Activated T-helper 1 cell treated with anti-CD3 and anti-CD28 coated beads, Interleukin-12 subunit alpha, Interleukin-12 subunit beta, Interleukin-2, Interleukin-4 antibody, amounts not matched to agents 30 ng/mL and 10 ng/mL and 1 ng/mL, durations not matched to agents 14 hours and 24 hours and 36 hours (primary cell): Measurements from ENCODE around the gene TBCCD1. TPM values are rescaled to one million over a fixed set of nuclear protein-coding genes. Genes with fewer than 3 reads are reported as not detected.

ENCODE experiments used
- DNase-seq: peaks from one replicate; pipeline ENCODE4 v3.0.0; 2021; ENCODE audit warnings: low spot score
- H3K27ac Mint-ChIP-seq: one replicate; pipeline ENCODE4 v1.8.0; 2021; ENCODE audit warnings: mild to moderate bottlenecking, mixed read lengths
- H3K27me3 Mint-ChIP-seq: one replicate; pipeline ENCODE4 v1.8.0; 2022; ENCODE audit warnings: mild to moderate bottlenecking, moderate library complexity, mixed read lengths; ENCODE audit not compliant: insufficient read depth
- H3K36me3 Mint-ChIP-seq: one replicate; pipeline ENCODE4 v1.8.0; 2021; ENCODE audit warnings: low read depth, mixed read lengths
- H3K4me1 Mint-ChIP-seq: one replicate; pipeline ENCODE4 v1.8.0; 2021; ENCODE audit warnings: low read depth, mixed read lengths
- H3K4me3 Mint-ChIP-seq: one replicate; pipeline ENCODE4 v1.8.0; 2021; ENCODE audit warnings: mild to moderate bottlenecking, moderate library complexity, mixed read lengths
- H3K9me3 Mint-ChIP-seq: one replicate; pipeline ENCODE4 v1.8.0; 2021; ENCODE audit warnings: mixed read lengths
- intact Hi-C: fragments of 100-400 bp; cut with micrococcal nuclease; formaldehyde crosslinking; loops from one replicate; pipeline ENCODE4 v1.15.1; 2024
- total RNA-seq: library from RNA; stranded (reverse); gene quantifications from 2 replicates; pipeline ENCODE4 v1.2.3, GENCODE V29; 2022

The TBCCD1 gene
- total RNA-seq, 1 donor from 2014 or later = 17.7 TPM

DNA sequence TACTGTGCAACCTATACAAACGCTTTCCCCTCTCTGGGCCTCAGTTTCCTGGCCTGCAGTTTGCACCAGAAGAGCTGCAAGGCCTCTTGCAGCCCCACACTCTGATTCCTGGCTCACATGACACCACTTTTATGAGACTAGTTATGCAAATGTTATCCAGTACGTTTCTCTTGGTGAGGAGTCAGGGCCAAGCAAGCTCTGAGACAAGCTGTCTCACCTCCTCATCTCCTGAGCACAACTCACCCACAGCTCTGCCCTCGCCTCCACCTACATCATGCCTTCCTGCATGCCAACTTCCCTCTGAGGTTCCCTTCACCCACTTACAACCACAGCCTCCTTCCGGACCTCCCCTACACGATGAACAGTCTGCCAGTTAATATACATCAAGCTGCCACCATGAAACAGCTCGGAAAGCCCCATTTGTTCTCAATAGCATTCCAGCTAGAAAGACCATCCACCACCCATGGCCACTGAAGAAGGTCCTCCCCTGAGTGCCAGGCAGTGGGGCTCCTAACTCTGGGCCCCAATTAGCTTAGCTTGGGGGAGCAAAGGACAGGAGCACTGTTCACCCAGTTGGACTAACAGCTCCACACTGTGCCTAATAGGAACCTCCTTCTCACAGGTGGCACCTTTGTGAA lies 48.0 kb downstream of the TBCCD1 start:
- peak; percentile 29 for DNase-seq
- Mint-ChIP-seq H3K36me3 (peaks cover 6% of the 10 kb centered on the region), H3K4me1 (peaks cover 56% of the 10 kb centered on the region), H3K27me3 (peaks cover 3% of the 10 kb centered on the region), H3K4me3 (peak overlapping the region; percentile 37), H3K27ac (peak overlapping the region; percentile 67), H3K9me3 (peaks cover 5% of the 10 kb centered on the region)
- intact Hi-C loops = no loop called here

GRCh38 chr3:186517218-186517617 lies 49.9 kb downstream of the TBCCD1 start:
- H3K9me3 Mint-ChIP-seq = peaks cover 5% of the 10 kb centered on the region
- no peak for DNase-seq
- peaks cover 3% of the 10 kb centered on the region for H3K36me3 Mint-ChIP-seq
- H3K4me3 Mint-ChIP-seq = no peak overlapping the region
- intact Hi-C loops = no loop called here
- no peak overlapping the region for H3K27ac Mint-ChIP-seq
- H3K27me3 Mint-ChIP-seq = peaks cover 5% of the 10 kb centered on the region
- peaks cover 63% of the 10 kb centered on the region for H3K4me1 Mint-ChIP-seq

GRCh38 chr3:186516646-186517045 lies 50.5 kb downstream of the TBCCD1 start:
- intact Hi-C loops = no loop called here
- H3K36me3 Mint-ChIP-seq = peaks cover 3% of the 10 kb centered on the region
- no peak overlapping the region for H3K4me3 Mint-ChIP-seq

GRCh38 chr3:186515125-186515524 lies 52.0 kb downstream of the TBCCD1 start:
- H3K4me3 Mint-ChIP-seq = peak overlapping the region; percentile 1
- H3K36me3 Mint-ChIP-seq = peaks cover 3% of the 10 kb centered on the region
- peak overlapping the region; percentile 75 for H3K27ac Mint-ChIP-seq
- peaks cover 5% of the 10 kb centered on the region for H3K9me3 Mint-ChIP-seq
- H3K27me3 Mint-ChIP-seq = peaks cover 5% of the 10 kb centered on the region
- DNase-seq = peak; percentile 14
- peaks cover 60% of the 10 kb centered on the region for H3K4me1 Mint-ChIP-seq
- intact Hi-C loops = no loop called here

More at GRCh38 chr3:186516646-186517045, 50.5 kb downstream of the TBCCD1 start:
- H3K9me3 Mint-ChIP-seq = peaks cover 5% of the 10 kb centered on the region
- H3K27me3 Mint-ChIP-seq = peaks cover 5% of the 10 kb centered on the region
- H3K4me1 Mint-ChIP-seq = peaks cover 64% of the 10 kb centered on the region
- no peak overlapping the region for H3K27ac Mint-ChIP-seq
- DNase-seq = no peak

DNA sequence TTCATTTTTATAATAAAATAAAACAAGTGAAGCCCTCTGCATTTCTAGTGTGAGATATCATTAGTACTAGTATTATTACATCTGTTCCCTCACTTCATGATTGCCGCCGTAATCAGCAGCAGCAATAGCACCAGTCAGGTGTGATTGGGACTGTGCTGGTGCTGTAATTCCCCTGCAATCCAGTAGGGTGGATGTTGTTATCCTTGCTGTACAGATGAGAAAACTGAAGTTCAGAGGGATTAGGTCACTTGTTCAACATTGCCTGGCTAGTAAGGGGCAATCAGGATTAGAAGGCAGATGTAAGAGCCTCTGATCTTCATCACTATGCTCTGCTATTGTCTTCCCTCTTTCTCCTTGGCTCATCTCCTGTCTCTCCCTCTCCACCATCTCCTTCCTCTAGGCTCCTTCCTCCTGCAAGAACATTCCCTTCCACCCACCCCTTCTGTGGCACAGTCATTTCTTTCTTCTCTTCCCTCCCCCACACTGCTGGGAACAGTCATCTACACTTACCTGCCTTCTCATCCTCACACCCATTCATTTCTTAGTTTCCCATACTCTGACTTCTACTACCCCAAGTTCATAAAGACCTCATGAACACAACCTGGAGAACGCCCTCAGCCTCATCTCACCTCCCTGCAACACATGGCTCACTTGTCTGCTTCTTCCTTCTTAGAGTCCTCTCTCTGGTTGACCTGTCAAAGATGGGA lies 52.7 kb downstream of the TBCCD1 start:
- intact Hi-C loops = loop anchor here (1.0 kb wide), 1 partner anchor 20 kb away; no protein-coding TSS in a partner anchor
- no peak for DNase-seq
- peak overlapping the region; percentile 1 for H3K4me3 Mint-ChIP-seq
- peaks cover 5% of the 10 kb centered on the region for H3K27me3 Mint-ChIP-seq
- peaks cover 3% of the 10 kb centered on the region for H3K36me3 Mint-ChIP-seq
- H3K9me3 Mint-ChIP-seq = peaks cover 5% of the 10 kb centered on the region
- H3K27ac Mint-ChIP-seq = peak overlapping the region; percentile 75
- H3K4me1 Mint-ChIP-seq = peaks cover 58% of the 10 kb centered on the region

- Mint-ChIP-seq H3K4me1 (peaks cover 48% of the 10 kb centered on the region), H3K36me3 (peaks cover 3% of the 10 kb centered on the region), H3K4me3 (no peak overlapping the region), H3K27me3 (peaks cover 5% of the 10 kb centered on the region), H3K27ac (no peak overlapping the region), H3K9me3 (peaks cover 5% of the 10 kb centered on the region)
- intact Hi-C loops = no loop called here
- DNase-seq = no peak
Observed at GRCh38 chr3:186513386-186513785, 53.8 kb downstream of the TBCCD1 start.

DNA sequence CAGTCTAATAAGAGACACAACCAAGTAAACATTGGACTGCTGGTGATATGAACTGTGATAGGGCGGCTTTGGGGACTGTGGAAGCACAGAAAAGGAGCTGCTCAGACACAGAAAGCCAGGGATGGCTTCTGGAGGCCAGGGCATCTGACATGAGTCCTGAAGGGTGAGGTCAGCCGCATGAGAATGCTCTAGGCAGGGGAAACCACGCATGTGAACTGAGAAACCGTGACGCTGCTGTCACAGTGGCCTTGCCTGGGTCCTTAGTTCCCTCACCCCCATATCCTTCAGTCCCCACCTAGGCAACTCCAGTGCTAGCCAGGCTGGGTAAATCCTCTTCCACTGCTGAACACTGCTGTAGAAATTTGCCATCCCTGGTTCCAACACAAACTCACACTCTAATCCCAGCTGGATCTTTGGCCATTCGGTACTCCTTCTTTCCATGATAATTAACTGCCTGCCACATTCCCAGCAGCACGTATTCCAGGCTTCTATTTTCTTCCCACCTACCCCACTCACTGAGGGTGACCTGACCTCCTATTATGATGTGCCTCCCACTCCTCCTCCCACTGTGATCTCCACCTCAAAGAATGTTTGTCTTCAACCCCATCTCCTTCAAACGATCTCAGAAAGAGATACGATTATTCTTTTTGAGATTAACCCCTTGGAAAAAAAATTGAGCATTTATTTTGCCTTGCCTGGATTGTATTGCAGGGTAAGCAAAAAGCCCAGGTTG lies 54.4 kb downstream of the TBCCD1 start:
- DNase-seq = no peak
- peaks cover 5% of the 10 kb centered on the region for H3K9me3 Mint-ChIP-seq
- no peak overlapping the region for H3K4me3 Mint-ChIP-seq
- no peak overlapping the region for H3K27ac Mint-ChIP-seq
- peaks cover 44% of the 10 kb centered on the region for H3K4me1 Mint-ChIP-seq
- H3K36me3 Mint-ChIP-seq = peaks cover 2% of the 10 kb centered on the region
- peaks cover 5% of the 10 kb centered on the region for H3K27me3 Mint-ChIP-seq
- intact Hi-C loops = no loop called here

GRCh38 chr3:186511702-186512101 lies 55.4 kb downstream of the TBCCD1 start:
- Mint-ChIP-seq H3K27ac (no peak overlapping the region), H3K9me3 (peaks cover 3% of the 10 kb centered on the region), H3K36me3 (peaks cover 2% of the 10 kb centered on the region), H3K27me3 (peaks cover 5% of the 10 kb centered on the region), H3K4me3 (no peak overlapping the region), H3K4me1 (peaks cover 49% of the 10 kb centered on the region)
- no peak for DNase-seq
- intact Hi-C loops = no loop called here

GRCh38 chr3:186511245-186511644 lies 55.9 kb downstream of the TBCCD1 start:
- intact Hi-C loops = no loop called here
- no peaks in the 10 kb centered on the region for H3K9me3 Mint-ChIP-seq
- peaks cover 5% of the 10 kb centered on the region for H3K27me3 Mint-ChIP-seq
- H3K4me3 Mint-ChIP-seq = no peak overlapping the region
- no peak for DNase-seq
- H3K27ac Mint-ChIP-seq = no peak overlapping the region
- peaks cover 49% of the 10 kb centered on the region for H3K4me1 Mint-ChIP-seq
- no peaks in the 10 kb centered on the region for H3K36me3 Mint-ChIP-seq

DNA sequence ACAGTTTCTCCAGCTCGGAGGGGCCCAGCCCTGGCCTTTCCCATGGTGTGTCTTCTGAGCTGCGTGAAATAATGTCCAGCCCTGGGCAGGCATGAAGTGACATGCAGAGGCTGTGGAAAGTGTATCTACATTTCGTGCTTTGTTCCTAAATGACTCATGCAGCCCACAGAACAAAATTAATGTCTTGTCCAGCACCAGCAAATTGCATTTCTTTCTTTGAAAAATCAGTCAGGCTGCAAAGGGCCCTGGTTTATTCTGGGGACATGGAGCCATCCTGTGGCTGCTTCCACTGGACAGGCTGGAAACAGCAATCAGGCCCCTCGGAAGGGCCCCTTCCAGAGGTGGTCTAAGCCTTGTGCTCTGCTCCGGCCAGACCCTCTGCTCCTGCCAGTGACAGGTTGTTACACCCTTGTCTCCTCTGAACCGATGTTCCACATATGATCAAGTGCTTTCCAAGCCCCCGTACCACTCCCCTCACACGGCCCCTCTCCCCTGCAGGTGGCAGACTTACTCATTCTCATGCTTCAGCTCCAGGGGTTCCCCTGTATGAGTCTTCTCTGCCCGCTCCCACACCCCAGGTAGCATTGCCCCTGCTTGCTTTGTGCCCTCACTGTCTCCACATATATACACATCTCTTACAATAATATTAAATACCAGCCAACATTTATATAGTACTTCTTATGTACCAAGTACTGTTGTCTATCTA lies 56.6 kb downstream of the TBCCD1 start:
- H3K9me3 Mint-ChIP-seq = no peaks in the 10 kb centered on the region
- H3K27ac Mint-ChIP-seq = no peak overlapping the region
- no peaks in the 10 kb centered on the region for H3K36me3 Mint-ChIP-seq
- no peak overlapping the region for H3K4me3 Mint-ChIP-seq
- H3K27me3 Mint-ChIP-seq = peaks cover 5% of the 10 kb centered on the region
- H3K4me1 Mint-ChIP-seq = peaks cover 42% of the 10 kb centered on the region
- DNase-seq = no peak
- intact Hi-C loops = no loop called here

DNA sequence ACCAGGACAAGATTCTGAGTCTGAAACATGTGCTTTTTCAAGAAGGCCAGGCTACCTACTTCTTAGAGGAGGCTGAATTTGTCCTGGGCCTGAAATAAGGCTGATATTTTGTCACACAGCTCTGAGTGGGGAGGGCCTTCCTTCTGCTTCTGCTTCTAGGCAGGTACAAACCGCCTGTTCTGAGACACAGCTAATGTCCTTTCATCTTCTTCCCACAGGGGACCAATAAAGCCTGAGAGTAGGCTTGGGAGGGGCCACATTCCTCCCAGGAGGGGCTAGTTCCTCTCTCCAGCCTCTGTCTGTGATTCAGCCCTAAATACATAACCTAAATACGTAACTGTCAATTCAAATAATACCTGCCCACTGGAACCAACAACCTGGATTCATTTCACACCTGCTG lies 57.7 kb downstream of the TBCCD1 start:
- Mint-ChIP-seq H3K4me3 (no peak overlapping the region), H3K27me3 (peaks cover 3% of the 10 kb centered on the region), H3K9me3 (no peaks in the 10 kb centered on the region), H3K27ac (no peak overlapping the region), H3K36me3 (no peaks in the 10 kb centered on the region), H3K4me1 (peaks cover 31% of the 10 kb centered on the region)
- no peak for DNase-seq
- intact Hi-C loops = no loop called here

DNA sequence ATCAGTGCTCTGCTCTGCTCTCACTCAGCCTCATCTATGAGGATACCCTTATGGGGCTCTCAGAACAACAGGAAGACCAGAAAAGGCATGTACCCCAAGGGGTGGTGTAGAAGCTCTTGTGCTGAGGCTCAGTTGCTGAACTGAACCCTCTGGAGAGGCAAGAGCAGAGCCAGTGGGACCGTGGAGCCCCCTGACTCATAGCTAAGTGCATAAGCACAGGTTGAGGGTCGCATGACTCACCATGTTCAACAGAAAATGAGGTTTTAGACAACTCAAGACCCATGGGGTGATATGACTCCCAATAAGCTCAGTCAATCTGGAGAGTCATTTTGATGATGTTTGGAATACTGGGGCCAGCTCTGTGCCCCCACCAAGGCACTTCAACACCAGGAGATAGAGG lies 60.3 kb downstream of the TBCCD1 start:
- intact Hi-C loops = no loop called here
- Mint-ChIP-seq H3K36me3 (no peaks in the 10 kb centered on the region), H3K4me1 (peaks cover 26% of the 10 kb centered on the region), H3K27ac (no peak overlapping the region), H3K27me3 (no peaks in the 10 kb centered on the region), H3K9me3 (no peaks in the 10 kb centered on the region), H3K4me3 (no peak overlapping the region)
- DNase-seq = no peak
